HEK293 (cell line): ENCODE data around the gene ATAD1.

Experiments
- BCL11A ChIP-seq: fragments of 450-650 bp; formaldehyde crosslinking; IDR thresholded peaks from 2 replicates; pipeline ENCODE4 v1.5.1; 2016; ENCODE audit warnings: low read depth, missing biosample characterization, missing genetic modification characterization
- BCL11B ChIP-seq: fragments of 450-650 bp; formaldehyde crosslinking; IDR thresholded peaks from 2 replicates; pipeline ENCODE4 v1.5.1; 2016; ENCODE audit warnings: low read depth, missing biosample characterization, missing genetic modification characterization
- GLI2 ChIP-seq: fragments of 450-650 bp; formaldehyde crosslinking; IDR thresholded peaks from 2 replicates; pipeline ENCODE4; 2017; ENCODE audit warnings: missing biosample characterization, missing genetic modification characterization, low read depth, borderline replicate concordance
- GLIS1 ChIP-seq: fragments of 450-650 bp; formaldehyde crosslinking; IDR thresholded peaks from 2 replicates; pipeline ENCODE4 v1.5.1; 2016; ENCODE audit warnings: missing biosample characterization, missing genetic modification characterization
- GLIS2 ChIP-seq: fragments of 450-650 bp; formaldehyde crosslinking; IDR thresholded peaks from 2 replicates; pipeline ENCODE4 v1.5.1; 2016; ENCODE audit warnings: missing biosample characterization, missing genetic modification characterization
- KLF10 ChIP-seq: fragments of 450-650 bp; IDR thresholded peaks from 2 replicates; pipeline ENCODE4 v1.5.1; 2018; ENCODE audit warnings: missing biosample characterization, mild to moderate bottlenecking, missing genetic modification characterization
- MZF1 ChIP-seq: fragments of 450-650 bp; formaldehyde crosslinking; IDR thresholded peaks from 2 replicates; pipeline ENCODE4 v1.5.1; 2017; ENCODE audit warnings: missing biosample characterization, missing genetic modification characterization, borderline replicate concordance
- OSR2 ChIP-seq: fragments of 450-650 bp; formaldehyde crosslinking; IDR thresholded peaks from 2 replicates; pipeline ENCODE4 v1.5.1; 2016; ENCODE audit warnings: missing biosample characterization, missing genetic modification characterization
- REPIN1 ChIP-seq: fragments of 450-650 bp; formaldehyde crosslinking; IDR thresholded peaks from 2 replicates; pipeline ENCODE4 v1.5.1; 2017; ENCODE audit warnings: missing biosample characterization, missing genetic modification characterization, low read depth
- SP2 ChIP-seq: fragments of 450-650 bp; formaldehyde crosslinking; IDR thresholded peaks from 2 replicates; pipeline ENCODE4 v1.5.1; 2016; ENCODE audit warnings: missing biosample characterization, missing genetic modification characterization
- ZBTB17 ChIP-seq: fragments of 450-650 bp; formaldehyde crosslinking; IDR thresholded peaks from 2 replicates; pipeline ENCODE4 v1.5.1; 2016; ENCODE audit warnings: missing biosample characterization, missing genetic modification characterization
- ZBTB48 ChIP-seq: fragments of 450-650 bp; formaldehyde crosslinking; IDR thresholded peaks from 2 replicates; pipeline ENCODE4 v1.5.1; 2016; ENCODE audit warnings: missing biosample characterization, missing genetic modification characterization
- ZBTB7A ChIP-seq: fragments of 450-650 bp; formaldehyde crosslinking; IDR thresholded peaks from 2 replicates; pipeline ENCODE4 v1.5.1; 2016; ENCODE audit warnings: low read depth, missing biosample characterization, missing genetic modification characterization
- ZFHX2 ChIP-seq: fragments of 450-650 bp; formaldehyde crosslinking; conservative IDR thresholded peaks from 2 replicates; pipeline ENCODE4 v1.5.1; 2016; ENCODE audit warnings: missing biosample characterization, missing genetic modification characterization
- ZNF169 ChIP-seq: fragments of 450-650 bp; formaldehyde crosslinking; IDR thresholded peaks from 2 replicates; pipeline ENCODE4 v1.5.1; 2016; ENCODE audit warnings: missing biosample characterization, missing genetic modification characterization
- ZNF184 ChIP-seq: fragments of 450-650 bp; IDR thresholded peaks from 2 replicates; pipeline ENCODE4 v1.5.1; 2018; ENCODE audit warnings: missing biosample characterization, mild to moderate bottlenecking, missing genetic modification characterization
- ZNF2 ChIP-seq: fragments of 450-650 bp; formaldehyde crosslinking; IDR thresholded peaks from 2 replicates; pipeline ENCODE4 v1.5.1; 2016; ENCODE audit warnings: missing biosample characterization, missing genetic modification characterization
- ZNF248 ChIP-seq: fragments of 450-650 bp; formaldehyde crosslinking; IDR thresholded peaks from 2 replicates; pipeline ENCODE4 v1.5.1; 2017; ENCODE audit warnings: missing biosample characterization, missing genetic modification characterization
- ZNF324 ChIP-seq: fragments of 450-650 bp; formaldehyde crosslinking; IDR thresholded peaks from 2 replicates; pipeline ENCODE4 v1.5.1; 2016; ENCODE audit warnings: missing biosample characterization, missing genetic modification characterization
- ZNF391 ChIP-seq: fragments of 450-650 bp; formaldehyde crosslinking; IDR thresholded peaks from 2 replicates; pipeline ENCODE4 v1.5.1; 2016; ENCODE audit warnings: low read depth, missing biosample characterization, missing genetic modification characterization, borderline replicate concordance
- ZNF561 ChIP-seq: fragments of 450-650 bp; IDR thresholded peaks from 2 replicates; pipeline ENCODE4 v1.5.1; 2018; ENCODE audit warnings: missing biosample characterization, missing genetic modification characterization, borderline replicate concordance
- ZNF626 ChIP-seq: fragments of 450-650 bp; sonication (Bioruptor Pico); formaldehyde crosslinking; IDR thresholded peaks from 2 replicates; pipeline ENCODE4 v1.5.1; 2018; ENCODE audit warnings: missing biosample characterization, missing genetic modification characterization, inconsistent platforms
- ZNF660 ChIP-seq: fragments of 450-650 bp; IDR thresholded peaks from 2 replicates; pipeline ENCODE4 v1.5.1; 2018; ENCODE audit warnings: missing biosample characterization, mild to moderate bottlenecking, missing genetic modification characterization
- ZNF701 ChIP-seq: fragments of 450-650 bp; formaldehyde crosslinking; IDR thresholded peaks from 2 replicates; pipeline ENCODE4 v1.5.1; 2016; ENCODE audit warnings: missing biosample characterization, missing genetic modification characterization
- ZNF76 ChIP-seq: fragments of 450-650 bp; formaldehyde crosslinking; IDR thresholded peaks from 2 replicates; pipeline ENCODE4; 2016; ENCODE audit warnings: low read depth, missing biosample characterization, missing genetic modification characterization, borderline replicate concordance
- ZNF830 ChIP-seq: fragments of 450-650 bp; IDR thresholded peaks from 2 replicates; pipeline ENCODE4 v1.5.0; 2018; ENCODE audit warnings: missing biosample characterization, missing genetic modification characterization, low read depth, mild to moderate bottlenecking, moderate library complexity
- ZSCAN23 ChIP-seq: fragments of 450-650 bp; formaldehyde crosslinking; IDR thresholded peaks from 2 replicates; pipeline ENCODE4 v1.5.1; 2016; ENCODE audit warnings: missing biosample characterization, missing genetic modification characterization
- ZSCAN5A ChIP-seq: fragments of 450-650 bp; formaldehyde crosslinking; IDR thresholded peaks from 2 replicates; pipeline ENCODE4 v1.5.1; 2016; ENCODE audit warnings: missing biosample characterization, missing genetic modification characterization
- TF ChIP-seq, protein P1 (sequence below): fragments of 450-650 bp; formaldehyde crosslinking; optimal IDR thresholded peaks from 2 replicates; pipeline ENCODE3; 2016; ENCODE audit warnings: missing biosample characterization, mild to moderate bottlenecking, missing genetic modification characterization
- TF ChIP-seq, protein P2 (sequence below): fragments of 450-650 bp; formaldehyde crosslinking; IDR thresholded peaks from 2 replicates; pipeline ENCODE4 v1.5.1; 2016; ENCODE audit warnings: missing biosample characterization, missing genetic modification characterization
- TF ChIP-seq, protein P3 (sequence below): fragments of 450-650 bp; formaldehyde crosslinking; IDR thresholded peaks from 2 replicates; pipeline ENCODE4 v1.5.1; 2017; ENCODE audit warnings: missing biosample characterization, missing genetic modification characterization
- TF ChIP-seq, protein P4 (sequence below): fragments of 450-650 bp; formaldehyde crosslinking; IDR thresholded peaks from 2 replicates; pipeline ENCODE4 v1.5.1; 2016; ENCODE audit warnings: missing biosample characterization, missing genetic modification characterization

Gene ATAD1

GRCh38 chr10:87861953-87862678, 44.1 kb upstream of the ATAD1 start (continued):
- TF ChIP-seq ZNF561 (tag by site-specific recombination), result peak; percentile 64; the same call in 1 of the 2 replicates
- TF ChIP-seq GLIS1 (tag by site-specific recombination), result peak; percentile 63
- TF ChIP-seq, protein P1, sequence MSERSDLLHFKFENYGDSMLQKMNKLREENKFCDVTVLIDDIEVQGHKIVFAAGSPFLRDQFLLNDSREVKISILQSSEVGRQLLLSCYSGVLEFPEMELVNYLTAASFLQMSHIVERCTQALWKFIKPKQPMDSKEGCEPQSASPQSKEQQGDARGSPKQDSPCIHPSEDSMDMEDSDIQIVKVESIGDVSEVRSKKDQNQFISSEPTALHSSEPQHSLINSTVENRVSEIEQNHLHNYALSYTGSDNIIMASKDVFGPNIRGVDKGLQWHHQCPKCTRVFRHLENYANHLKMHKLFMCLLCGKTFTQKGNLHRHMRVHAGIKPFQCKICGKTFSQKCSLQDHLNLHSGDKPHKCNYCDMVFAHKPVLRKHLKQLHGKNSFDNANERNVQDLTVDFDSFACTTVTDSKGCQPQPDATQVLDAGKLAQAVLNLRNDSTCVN (tag by site-specific recombination), result peak; percentile 95
- TF ChIP-seq BCL11B (tag by site-specific recombination), result peak; percentile 57; the same call in 1 of the 2 replicates
- TF ChIP-seq GLI2 (tag by site-specific recombination), result no peak
- TF ChIP-seq OSR2 (tag by site-specific recombination), result peak; percentile 32; the same call in 1 of the 2 replicates
- TF ChIP-seq ZBTB17 (tag by site-specific recombination), result peak; percentile 93
- no peak for TF ChIP-seq BCL11A (tag by site-specific recombination)
- TF ChIP-seq, protein P2, sequence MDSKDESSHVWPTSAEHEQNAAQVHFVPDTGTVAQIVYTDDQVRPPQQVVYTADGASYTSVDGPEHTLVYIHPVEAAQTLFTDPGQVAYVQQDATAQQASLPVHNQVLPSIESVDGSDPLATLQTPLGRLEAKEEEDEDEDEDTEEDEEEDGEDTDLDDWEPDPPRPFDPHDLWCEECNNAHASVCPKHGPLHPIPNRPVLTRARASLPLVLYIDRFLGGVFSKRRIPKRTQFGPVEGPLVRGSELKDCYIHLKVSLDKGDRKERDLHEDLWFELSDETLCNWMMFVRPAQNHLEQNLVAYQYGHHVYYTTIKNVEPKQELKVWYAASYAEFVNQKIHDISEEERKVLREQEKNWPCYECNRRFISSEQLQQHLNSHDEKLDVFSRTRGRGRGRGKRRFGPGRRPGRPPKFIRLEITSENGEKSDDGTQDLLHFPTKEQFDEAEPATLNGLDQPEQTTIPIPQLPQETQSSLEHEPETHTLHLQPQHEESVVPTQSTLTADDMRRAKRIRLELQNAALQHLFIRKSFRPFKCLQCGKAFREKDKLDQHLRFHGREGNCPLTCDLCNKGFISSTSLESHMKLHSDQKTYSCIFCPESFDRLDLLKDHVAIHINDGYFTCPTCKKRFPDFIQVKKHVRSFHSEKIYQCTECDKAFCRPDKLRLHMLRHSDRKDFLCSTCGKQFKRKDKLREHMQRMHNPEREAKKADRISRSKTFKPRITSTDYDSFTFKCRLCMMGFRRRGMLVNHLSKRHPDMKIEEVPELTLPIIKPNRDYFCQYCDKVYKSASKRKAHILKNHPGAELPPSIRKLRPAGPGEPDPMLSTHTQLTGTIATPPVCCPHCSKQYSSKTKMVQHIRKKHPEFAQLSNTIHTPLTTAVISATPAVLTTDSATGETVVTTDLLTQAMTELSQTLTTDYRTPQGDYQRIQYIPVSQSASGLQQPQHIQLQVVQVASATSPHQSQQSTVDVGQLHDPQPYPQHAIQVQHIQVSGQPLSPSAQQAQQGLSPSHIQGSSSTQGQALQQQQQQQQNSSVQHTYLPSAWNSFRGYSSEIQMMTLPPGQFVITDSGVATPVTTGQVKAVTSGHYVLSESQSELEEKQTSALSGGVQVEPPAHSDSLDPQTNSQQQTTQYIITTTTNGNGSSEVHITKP (tag by site-specific recombination), result peak; percentile 55
- TF ChIP-seq, protein P3, sequence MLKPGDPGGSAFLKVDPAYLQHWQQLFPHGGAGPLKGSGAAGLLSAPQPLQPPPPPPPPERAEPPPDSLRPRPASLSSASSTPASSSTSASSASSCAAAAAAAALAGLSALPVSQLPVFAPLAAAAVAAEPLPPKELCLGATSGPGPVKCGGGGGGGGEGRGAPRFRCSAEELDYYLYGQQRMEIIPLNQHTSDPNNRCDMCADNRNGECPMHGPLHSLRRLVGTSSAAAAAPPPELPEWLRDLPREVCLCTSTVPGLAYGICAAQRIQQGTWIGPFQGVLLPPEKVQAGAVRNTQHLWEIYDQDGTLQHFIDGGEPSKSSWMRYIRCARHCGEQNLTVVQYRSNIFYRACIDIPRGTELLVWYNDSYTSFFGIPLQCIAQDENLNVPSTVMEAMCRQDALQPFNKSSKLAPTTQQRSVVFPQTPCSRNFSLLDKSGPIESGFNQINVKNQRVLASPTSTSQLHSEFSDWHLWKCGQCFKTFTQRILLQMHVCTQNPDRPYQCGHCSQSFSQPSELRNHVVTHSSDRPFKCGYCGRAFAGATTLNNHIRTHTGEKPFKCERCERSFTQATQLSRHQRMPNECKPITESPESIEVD (tag by site-specific recombination), result no peak
- peak; percentile 82 for TF ChIP-seq MZF1 (tag by site-specific recombination)
- TF ChIP-seq ZNF76 (tag by site-specific recombination), result peak; percentile 35; the same call in 1 of the 2 replicates
- TF ChIP-seq ZNF830 (tag by site-specific recombination), result no peak
- TF ChIP-seq ZNF2, result peak; percentile 83
- TF ChIP-seq ZSCAN23 (tag by site-specific recombination), result peak; percentile 57; the same call in 1 of the 2 replicates
- TF ChIP-seq REPIN1, result peak; percentile 27; the same call in 1 of the 2 replicates
- no peak for TF ChIP-seq ZNF169 (tag by site-specific recombination)
- TF ChIP-seq SP2 (tag by site-specific recombination), result peak; percentile 79
- TF ChIP-seq ZNF391 (tag by site-specific recombination), result peak; percentile 63; the same call in 1 of the 2 replicates
- TF ChIP-seq ZNF701, result peak; percentile 58; the same call in 1 of the 2 replicates
- TF ChIP-seq KLF10 (tag by site-specific recombination), result peak; percentile 53; the same call in 1 of the 2 replicates
- TF ChIP-seq ZNF660 (tag by site-specific recombination), result peak; percentile 80
- TF ChIP-seq ZBTB48 (tag by site-specific recombination), result peak; percentile 41; the same call in 1 of the 2 replicates
- TF ChIP-seq ZSCAN5A (tag by site-specific recombination), result peak; percentile 77; the same call in 1 of the 2 replicates
- peak; percentile 82; the same call in 1 of the 2 replicates for TF ChIP-seq GLIS2 (tag by site-specific recombination)
- peak; percentile 93 for TF ChIP-seq ZNF324 (tag by site-specific recombination)
- peak; percentile 85 for TF ChIP-seq ZFHX2 (tag by site-specific recombination)
- no peak for TF ChIP-seq ZNF248 (tag by site-specific recombination)
- peak; percentile 54; the same call in 1 of the 2 replicates for TF ChIP-seq ZBTB7A (tag by site-specific recombination)
- peak; percentile 69; the same call in 1 of the 2 replicates for TF ChIP-seq ZNF184 (tag by site-specific recombination)
- no peak for TF ChIP-seq ZNF626 (tag by site-specific recombination)
- TF ChIP-seq, protein P4, sequence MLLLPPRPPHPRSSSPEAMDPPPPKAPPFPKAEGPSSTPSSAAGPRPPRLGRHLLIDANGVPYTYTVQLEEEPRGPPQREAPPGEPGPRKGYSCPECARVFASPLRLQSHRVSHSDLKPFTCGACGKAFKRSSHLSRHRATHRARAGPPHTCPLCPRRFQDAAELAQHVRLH (tag by site-specific recombination), result peak; percentile 86
